ENCODE data around the gene UBE2L5. TPM values are rescaled to one million over a fixed set of nuclear protein-coding genes. Genes with fewer than 3 reads are reported as not detected.

UBE2L5 gene
- total RNA-seq, 1 donor from 2014 or later, result not detected

DNA sequence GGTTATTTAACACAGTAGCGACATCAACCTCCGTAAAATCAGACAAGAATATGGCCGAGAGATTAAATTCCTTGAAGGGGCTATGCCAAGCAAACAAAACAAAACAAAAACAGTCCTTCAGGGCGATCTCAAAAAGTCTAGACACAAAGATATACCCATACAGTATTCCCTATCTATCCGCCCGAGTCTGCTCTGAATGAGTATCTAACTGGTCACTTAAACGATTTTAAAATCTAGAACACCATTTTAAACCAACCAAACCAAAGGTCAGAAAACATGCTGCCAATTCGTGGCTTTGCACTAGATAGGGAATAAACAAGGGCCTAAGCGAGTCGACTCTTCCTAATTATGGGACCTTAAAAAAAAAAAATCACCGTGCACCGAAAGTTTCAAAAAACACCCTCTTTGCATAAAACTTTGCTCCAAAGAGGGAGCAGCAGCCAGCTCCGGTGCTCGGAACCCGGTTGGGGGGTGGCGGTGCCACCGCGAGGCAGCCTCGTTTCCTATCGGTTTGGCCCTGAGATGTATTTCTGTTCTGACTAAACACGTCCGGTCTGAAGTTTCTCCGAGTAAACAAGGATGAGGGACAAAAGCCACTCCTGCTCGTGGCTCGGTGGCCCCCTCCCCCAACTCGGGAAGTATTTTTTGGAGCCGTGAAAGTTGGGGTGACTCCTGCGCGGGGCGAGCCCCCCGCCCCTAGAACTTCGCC, 41.6 kb downstream of the UBE2L5 start:
- DNase-seq (ENCODE audit: low read depth), result no peak
- H3K4me3 ChIP-seq (ENCODE audit: low read depth, low read length), result peak overlapping the region; percentile 70
- no peak for TF ChIP-seq CTCF (conservative IDR thresholded peaks at IDR 0.05; ENCODE audit: low read depth, low read length)

DNA sequence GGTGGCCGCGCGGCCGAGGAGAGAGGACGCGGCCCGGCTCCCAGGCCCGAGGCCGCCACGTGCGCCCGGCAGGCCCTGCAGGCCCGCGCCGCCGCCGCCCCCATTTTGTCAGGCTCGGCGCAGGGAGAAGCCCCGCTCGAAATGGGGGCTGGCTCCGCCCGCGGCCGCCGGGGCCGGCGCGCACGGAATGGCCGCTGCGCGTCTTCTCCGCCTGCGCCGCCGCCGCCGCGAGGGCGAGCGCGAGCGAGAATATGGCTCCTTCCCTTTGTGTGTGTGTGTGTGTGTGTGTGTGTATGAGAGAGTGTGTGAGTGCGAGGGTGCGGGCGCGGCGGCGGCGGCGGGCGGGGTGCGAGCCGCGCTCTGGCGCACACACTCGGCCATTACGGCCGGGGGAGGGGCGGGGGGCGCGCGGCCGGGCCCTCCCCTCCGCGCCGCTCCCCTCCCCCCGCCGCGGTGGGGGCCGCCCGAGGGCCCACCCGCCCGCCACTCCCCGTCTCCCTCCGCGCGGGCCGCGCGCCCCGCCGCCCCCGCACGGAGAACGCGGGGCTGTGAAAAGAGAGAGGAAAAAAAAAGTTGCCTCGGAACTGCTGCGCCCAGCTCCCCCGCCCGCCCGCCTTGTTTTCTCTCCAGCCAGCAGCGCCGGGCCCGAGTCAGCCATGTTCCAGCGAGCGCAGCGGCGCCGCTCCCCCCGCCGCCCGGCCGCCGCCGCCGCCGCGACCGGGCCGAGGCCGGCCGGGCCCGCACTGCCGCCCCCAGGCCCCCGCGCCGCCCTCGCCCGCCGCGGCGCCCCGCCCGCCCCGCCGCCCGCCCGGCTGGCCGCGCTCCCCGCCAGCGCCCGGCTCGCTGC, 42.4 kb downstream of the UBE2L5 start:
- peak overlapping the region; percentile 70 for H3K4me3 ChIP-seq (ENCODE audit: low read depth, low read length)
- TF ChIP-seq CTCF (conservative IDR thresholded peaks at IDR 0.05; ENCODE audit: low read depth, low read length), result no peak
- no peak for DNase-seq (ENCODE audit: low read depth)

- no peak for DNase-seq (ENCODE audit: low read depth)
- H3K4me3 ChIP-seq (ENCODE audit: low read depth, low read length), result peak overlapping the region; percentile 61
- TF ChIP-seq CTCF (conservative IDR thresholded peaks at IDR 0.05; ENCODE audit: low read depth, low read length), result no peak
These were observed 43.0 kb downstream of the UBE2L5 start for GRCh38 chr13:30465343-30465592.

GRCh38 chr13:30465593-30466357, 43.5 kb downstream of the UBE2L5 start, which contains the start of gene HMGB1:
HMGB1 (minus strand) TSS chr13:30465936; CDS start chr13:30463680, 2,256 bp downstream.
- TF ChIP-seq CTCF (conservative IDR thresholded peaks at IDR 0.05; ENCODE audit: low read depth, low read length), result no peak
- DNase-seq (ENCODE audit: low read depth), result peak; percentile 89
- peak within 1 kb of the TSS; percentile 70 for H3K4me3 ChIP-seq (ENCODE audit: low read depth, low read length)

DNA sequence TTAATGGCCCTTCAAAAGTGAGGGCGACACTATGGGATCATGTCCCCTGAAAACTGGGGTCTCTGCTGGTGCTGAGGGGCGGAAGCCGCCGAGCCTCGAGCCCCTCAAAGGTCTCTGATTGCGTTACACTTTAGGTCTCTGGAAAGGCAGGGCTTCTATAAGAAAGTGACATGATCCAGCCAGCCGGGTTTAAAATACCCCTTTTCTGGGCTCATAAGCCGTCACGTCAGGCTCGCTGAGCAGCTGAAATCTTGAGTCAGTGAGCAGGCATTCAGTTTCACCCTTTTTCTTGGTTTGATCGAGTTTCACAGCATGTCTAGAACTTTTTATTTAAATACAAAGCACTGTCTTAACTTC, 44.0 kb downstream of the UBE2L5 start:
- H3K4me3 ChIP-seq (ENCODE audit: low read depth, low read length), result peak overlapping the region; percentile 61
- DNase-seq (ENCODE audit: low read depth), result no peak

GRCh38 chr13:30466841-30467252, 44.6 kb downstream of the UBE2L5 start:
- no peak for TF ChIP-seq CTCF (conservative IDR thresholded peaks at IDR 0.05; ENCODE audit: low read depth, low read length)
- no peak overlapping the region for H3K4me3 ChIP-seq (ENCODE audit: low read depth, low read length)
- DNase-seq (ENCODE audit: low read depth), result no peak

More for the DNA sequence above, 44.0 kb downstream of the UBE2L5 start:
- no peak for TF ChIP-seq CTCF (conservative IDR thresholded peaks at IDR 0.05; ENCODE audit: low read depth, low read length)

Measured in epithelial cell of proximal tubule (primary cell).